GM12878 (cell line): ENCODE measurements around the gene MEF2C. TPM values are rescaled to one million over a fixed set of nuclear protein-coding genes. Genes with fewer than 3 reads are reported as not detected.

Source experiments
- BRCA1 ChIP-seq: IDR thresholded peaks from 2 replicates; pipeline ENCODE4 v1.6.1; 2011; ENCODE audit warnings: low read depth, low read length, improper control_type of control experiment
- CEBPB ChIP-seq, 2 experiments: fragments of 150-350 bp in 1 of 2; IDR thresholded peaks; 2 replicates each; pipeline ENCODE4 v1.6.1; 2012 to 2014; ENCODE audit warnings: low read depth in 2 of 2, low read length in 2 of 2, borderline replicate concordance in 1 of 2, inconsistent platforms in 1 of 2
- CTCF ChIP-seq, 3 experiments: IDR thresholded peaks in 2 of 3; conservative IDR thresholded peaks in 1 of 3; 2 replicates each; pipeline ENCODE4 v1.5.1; 2011; ENCODE audit warnings: low read depth in 3 of 3, low read length in 3 of 3, mild to moderate bottlenecking in 3 of 3, control low read depth in 2 of 3, moderate library complexity in 2 of 3, inconsistent platforms in 1 of 3, mixed read lengths in 1 of 3; ENCODE audit not compliant: control insufficient read depth in 2 of 3, insufficient read depth in 1 of 3; ENCODE audit errors: extremely low read depth in 1 of 3
- CUX1 ChIP-seq: IDR thresholded peaks from 2 replicates; pipeline ENCODE4 v1.6.1; 2012; ENCODE audit warnings: improper control_type of control experiment, low read depth, low read length; ENCODE audit not compliant: insufficient replicate concordance
- E2F8 ChIP-seq: fragments of 450-650 bp; IDR thresholded peaks from 2 replicates; pipeline ENCODE4 v1.6.1; 2018; ENCODE audit warnings: mild to moderate bottlenecking, low read depth, moderate library complexity; ENCODE audit not compliant: partially characterized antibody
- FOS ChIP-seq: IDR thresholded peaks from 3 replicates; pipeline ENCODE4 v1.6.1; 2011; ENCODE audit warnings: borderline replicate concordance; ENCODE audit not compliant: insufficient read length; ENCODE audit errors: extremely low read depth
- IKZF2 ChIP-seq, 2 experiments: fragments of 450-650 bp; IDR thresholded peaks; 2 replicates each; pipeline ENCODE4 v1.6.1; 2017; ENCODE audit warnings: mild to moderate bottlenecking in 2 of 2, moderate library complexity in 2 of 2
- KAT2A ChIP-seq: conservative IDR thresholded peaks from 2 replicates; pipeline ENCODE4 v1.6.1; 2011; ENCODE audit warnings: low read depth, low read length; ENCODE audit not compliant: control insufficient read depth
- PML ChIP-seq: IDR thresholded peaks from 2 replicates; pipeline ENCODE4 v1.6.1; 2012; ENCODE audit warnings: low read length, inconsistent platforms
- STAT1 ChIP-seq: fragments of 450-650 bp; conservative IDR thresholded peaks from 2 replicates; pipeline ENCODE4 v1.6.1; 2014; ENCODE audit warnings: antibody characterized with exemption, mild to moderate bottlenecking
- TARDBP ChIP-seq: IDR thresholded peaks from 2 replicates; pipeline ENCODE4 v1.6.1; 2016; ENCODE audit warnings: borderline replicate concordance
- ZNF274 ChIP-seq: IDR thresholded peaks from one replicate; pipeline ENCODE4 v1.8.0; 2011; ENCODE audit not compliant: insufficient read length, insufficient read depth
- ZNF687 ChIP-seq: fragments of 450-650 bp; IDR thresholded peaks from 2 replicates; pipeline ENCODE4 v1.6.1; 2017; ENCODE audit warnings: mild to moderate bottlenecking, moderate library complexity
- polyA plus RNA-seq, 11 experiments: library from polyadenylated mRNA; depleted of rRNA in 4 of 11; unstranded in 6 of 11; stranded (reverse) in 5 of 11; fragments of >200 nt; fragmentation: Nextera tagmentation in 4 of 11; fragmentation: Illumina TruSeq in 1 of 11; extraction: Ambion mirVana in 4 of 11; extraction: Trizol in 1 of 11; gene quantifications; 1 replicate in 1 of 11; 2 replicates in 10 of 11; pipeline versions ENCODE4 v1.2.1 to v1.2.3, GENCODE V29; 2011 to 2016; ENCODE audit warnings: inconsistent platforms in 2 of 11, missing spikeins in 2 of 11, low read depth in 1 of 11
- total RNA-seq, 4 experiments: library from RNA; depleted of rRNA in 3 of 4; stranded (reverse); fragments of >200 nt in 3 of 4; fragmentation: Illumina TruSeq in 1 of 4; extraction: Trizol in 1 of 4; gene quantifications; 2 replicates each; pipeline versions ENCODE4 v1.2.1 to v1.2.3, GENCODE V29; 2013 to 2021

Gene MEF2C
- total and polyA plus RNA-seq, 10 of the 15 experiments (the other 5 are each of a cell fraction or from before 2014, with no cell fraction given) = 104 to 225 (median 180) TPM

GRCh38 chr5:88882276-88883038, 527 bp downstream of the MEF2C start (continued):
- TF ChIP-seq FOS = no peak
- TF ChIP-seq PML = no peak
- TF ChIP-seq ZNF274 = no peak
- TF ChIP-seq TARDBP = no peak
- TF ChIP-seq IKZF2 (IDR thresholded peaks at IDR 0.05) = no peak
- TF ChIP-seq CTCF (IDR thresholded peaks at IDR 0.05 in 2 of 3, conservative IDR thresholded peaks at IDR 0.05 in 1 of 3; ENCODE audit: control insufficient read depth in 2 of 3, extremely low read depth in 1 of 3, insufficient read depth in 1 of 3, low read depth in 3 of 3, low read length in 3 of 3) = no peak
- TF ChIP-seq CUX1 = no peak
- TF ChIP-seq CEBPB (IDR thresholded peaks at IDR 0.05; ENCODE audit: borderline replicate concordance in 1 of 2, low read depth in 2 of 2, low read length in 2 of 2) = no peak
- no peak for TF ChIP-seq KAT2A
- no peak for TF ChIP-seq BRCA1
- no peak for TF ChIP-seq ZNF687
- no peak for TF ChIP-seq STAT1
- no peak for TF ChIP-seq E2F8
